SK-N-SH (cell line): ENCODE results near the gene SERTAD2. TPM values are rescaled to one million over a fixed set of nuclear protein-coding genes. Genes with fewer than 3 reads are reported as not detected.

Experiments
- CTCF ChIA-PET: fragments of 300-600, 350-600 bp; formaldehyde crosslinking; extraction: SDS; loops from one replicate; lab custom pipeline; 2021; lab: Yijun Ruan, JAX
- POLR2A ChIA-PET: fragments of 350-600 bp; sonication (Branson Sonifier 250); formaldehyde crosslinking; extraction: SDS; loops from one replicate; lab custom pipeline; 2020; ENCODE audit warnings: antibody characterized with exemption, inconsistent platforms; lab: Yijun Ruan, JAX
- DNase-seq: peaks from one replicate; pipeline ENCODE4 v3.0.0; 2012
- H2AFZ ChIP-seq: fragments of 200-600 bp; sonication (generic); 2 replicates; pipeline ENCODE4 v1.8.1; 2016; ENCODE audit warnings: antibody characterized with exemption, mild to moderate bottlenecking, low read depth
- H3F3A ChIP-seq: fragments of 200-600 bp; sonication (generic); replicated peaks from 2 replicates; pipeline ENCODE3; 2016; ENCODE audit warnings: antibody characterized with exemption, mild to moderate bottlenecking; ENCODE audit not compliant: insufficient read depth
- H3K27ac ChIP-seq, 2 experiments: fragments of 200-500 bp in 1 of 2; fragments of 200-600 bp in 1 of 2; sonication (Bioruptor generic) in 1 of 2; sonication (generic), shearing (Covaris generic) in 1 of 2; 2 replicates each; pipeline versions ENCODE4 v1.5.1 to v1.6.1; 2014 to 2016; ENCODE audit warnings: low read depth in 2 of 2, inconsistent platforms in 1 of 2, low read length in 1 of 2, mild to moderate bottlenecking in 1 of 2, mixed read lengths in 1 of 2
- H3K27me3 ChIP-seq: fragments of 200-600 bp; sonication (generic), shearing (Covaris generic); 2 replicates; pipeline ENCODE4 v1.6.1; 2016; ENCODE audit warnings: mixed run types; ENCODE audit not compliant: insufficient read depth
- H3K36me3 ChIP-seq, 2 experiments: fragments of 200-500 bp in 1 of 2; fragments of 200-600 bp in 1 of 2; sonication (Bioruptor generic) in 1 of 2; sonication (generic) in 1 of 2; replicated peaks in 1 of 2; 2 replicates each; pipeline versions ENCODE3 to v1.5.1; 2014 to 2016; ENCODE audit warnings: low read length in 1 of 2, mild to moderate bottlenecking in 1 of 2; ENCODE audit not compliant: insufficient read depth in 2 of 2, control insufficient read depth in 1 of 2
- H3K4me1 ChIP-seq, 2 experiments: fragments of 200-500 bp in 1 of 2; fragments of 200-600 bp in 1 of 2; sonication (Bioruptor generic) in 1 of 2; sonication (generic), shearing (Covaris generic) in 1 of 2; 2 replicates each; pipeline versions ENCODE4 v1.5.1 to v1.6.1; 2014 to 2016; ENCODE audit warnings: low read depth in 1 of 2, low read length in 1 of 2, mixed run types in 1 of 2; ENCODE audit not compliant: insufficient read depth in 2 of 2, control insufficient read depth in 1 of 2
- H3K4me2 ChIP-seq: fragments of 200-600 bp; sonication (generic), shearing (Covaris generic); 2 replicates; pipeline ENCODE4 v1.6.1; 2017; ENCODE audit warnings: mixed run types
- H3K4me3 ChIP-seq, 2 experiments: fragments of 200-500 bp in 1 of 2; fragments of 200-600 bp in 1 of 2; sonication (Bioruptor generic) in 1 of 2; sonication (generic), shearing (Covaris generic) in 1 of 2; 2 replicates each; pipeline versions ENCODE4 v1.5.1 to v1.8.1; 2014 to 2016; ENCODE audit warnings: low read depth in 2 of 2, inconsistent platforms in 1 of 2, low read length in 1 of 2, mild to moderate bottlenecking in 1 of 2, mixed read lengths in 1 of 2, moderate library complexity in 1 of 2
- H3K79me2 ChIP-seq: fragments of 200-600 bp; sonication (generic); 2 replicates; pipeline ENCODE4 v1.8.1; 2017; ENCODE audit warnings: mild to moderate bottlenecking; ENCODE audit not compliant: insufficient read depth
- H3K9ac ChIP-seq: fragments of 200-600 bp; sonication (generic); 2 replicates; pipeline ENCODE4 v1.6.1; 2017; ENCODE audit warnings: mixed run types
- H3K9me2 ChIP-seq: fragments of 200-600 bp; sonication (generic); 2 replicates; pipeline ENCODE4 v1.6.1; 2017; ENCODE audit warnings: mixed run types
- H3K9me3 ChIP-seq: fragments of 200-600 bp; sonication (generic); 2 replicates; pipeline ENCODE4 v1.6.1; 2017; ENCODE audit warnings: mixed run types, mild to moderate bottlenecking, moderate library complexity
- H4K20me1 ChIP-seq: fragments of 200-600 bp; sonication (generic); 2 replicates; pipeline ENCODE4 v1.6.1; 2017; ENCODE audit warnings: mild to moderate bottlenecking, mixed run types; ENCODE audit not compliant: insufficient read depth
- ELF1 ChIP-seq: IDR thresholded peaks from 2 replicates; pipeline ENCODE4 v1.4.0; 2012
- EP300 ChIP-seq, 2 experiments: IDR thresholded peaks; 2 replicates each; pipeline versions ENCODE4 v1.4.0 to v1.6.1; 2012; ENCODE audit warnings: borderline replicate concordance in 1 of 2, low read depth in 1 of 2, low read length in 1 of 2
- EZH2phosphoT487 ChIP-seq: fragments of 200-600 bp; sonication (generic); IDR thresholded peaks from 2 replicates; pipeline ENCODE4 v1.6.1; 2017; ENCODE audit warnings: low read depth, mixed run types, mild to moderate bottlenecking, antibody characterized with exemption, moderate library complexity, borderline replicate concordance
- FOSL2 ChIP-seq: IDR thresholded peaks from 2 replicates; pipeline ENCODE4 v1.4.0; 2012; ENCODE audit warnings: low read depth, mild to moderate bottlenecking, moderate library complexity, borderline replicate concordance
- FOXJ3 ChIP-seq: sonication (generic); formaldehyde crosslinking; IDR thresholded peaks from 2 replicates; pipeline ENCODE4 v1.5.1; 2020; ENCODE audit warnings: mild to moderate bottlenecking, missing genetic modification reagents
- FOXM1 ChIP-seq: IDR thresholded peaks from 2 replicates; pipeline ENCODE4 v1.4.0; 2012; ENCODE audit warnings: low read depth, mild to moderate bottlenecking
- IRF3 ChIP-seq: fragments of 150-350 bp; IDR thresholded peaks from 2 replicates; pipeline ENCODE4 v1.6.1; 2016; ENCODE audit warnings: mild to moderate bottlenecking, low read depth, low read length
- MXI1 ChIP-seq: IDR thresholded peaks from 2 replicates; pipeline ENCODE4 v1.6.1; 2012; ENCODE audit warnings: mild to moderate bottlenecking, low read depth, low read length, improper control_type of control experiment
- RAD21 ChIP-seq: IDR thresholded peaks from 2 replicates; pipeline ENCODE4 v1.6.1; 2012; ENCODE audit warnings: mild to moderate bottlenecking, low read length
- RFX5 ChIP-seq: IDR thresholded peaks from 2 replicates; pipeline ENCODE4 v1.6.1; 2012; ENCODE audit warnings: mild to moderate bottlenecking, improper control_type of control experiment, low read length
- SMC3 ChIP-seq: IDR thresholded peaks from 2 replicates; pipeline ENCODE4 v1.6.1; 2012; ENCODE audit warnings: low read depth, low read length, improper control_type of control experiment
- TCF12 ChIP-seq: IDR thresholded peaks from 2 replicates; pipeline ENCODE4 v1.4.0; 2012
- TEAD4 ChIP-seq: IDR thresholded peaks from 2 replicates; pipeline ENCODE4 v1.4.0; 2012; ENCODE audit warnings: mild to moderate bottlenecking, borderline replicate concordance; ENCODE audit not compliant: insufficient read depth
- USF1 ChIP-seq: IDR thresholded peaks from 2 replicates; pipeline ENCODE4 v1.4.0; 2012; ENCODE audit warnings: low read depth, borderline replicate concordance
- YY1 ChIP-seq: IDR thresholded peaks from 2 replicates; pipeline ENCODE4 v1.4.0; 2012; ENCODE audit warnings: low read depth, mild to moderate bottlenecking
- WGBS: methylation state at CpG from one replicate; pipeline ENCODE4 v1.1.6; 2017; ENCODE audit warnings: low lambda C conversion rate; 5-methylcytosine and 5-hydroxymethylcytosine counted together
- polyA plus RNA-seq, 3 experiments: library from polyadenylated mRNA; depleted of rRNA; stranded (reverse); fragments of >200 nt; gene quantifications; 2 replicates each; pipeline ENCODE4 v1.2.3, GENCODE V29; 2012
- TF ChIP-seq, protein P1 (sequence below): IDR thresholded peaks from 2 replicates; pipeline ENCODE4 v1.6.1; 2012; ENCODE audit warnings: mild to moderate bottlenecking, low read depth, low read length, moderate library complexity
- TF ChIP-seq, protein P2 (sequence below): fragments of 200-600 bp; sonication (generic); IDR thresholded peaks from 2 replicates; pipeline ENCODE4 v1.6.1; 2017; ENCODE audit warnings: antibody characterized with exemption, mild to moderate bottlenecking, moderate library complexity
- TF ChIP-seq, protein P3 (sequence below): fragments of 150-350 bp; IDR thresholded peaks from 2 replicates; pipeline ENCODE4 v1.6.1; 2017; ENCODE audit warnings: antibody characterized with exemption, low read length, low read depth, borderline replicate concordance

Gene SERTAD2
- polyA plus RNA-seq, 1 of the 3 experiments (the other 2 are of a cell fraction): 9.1 TPM

DNA sequence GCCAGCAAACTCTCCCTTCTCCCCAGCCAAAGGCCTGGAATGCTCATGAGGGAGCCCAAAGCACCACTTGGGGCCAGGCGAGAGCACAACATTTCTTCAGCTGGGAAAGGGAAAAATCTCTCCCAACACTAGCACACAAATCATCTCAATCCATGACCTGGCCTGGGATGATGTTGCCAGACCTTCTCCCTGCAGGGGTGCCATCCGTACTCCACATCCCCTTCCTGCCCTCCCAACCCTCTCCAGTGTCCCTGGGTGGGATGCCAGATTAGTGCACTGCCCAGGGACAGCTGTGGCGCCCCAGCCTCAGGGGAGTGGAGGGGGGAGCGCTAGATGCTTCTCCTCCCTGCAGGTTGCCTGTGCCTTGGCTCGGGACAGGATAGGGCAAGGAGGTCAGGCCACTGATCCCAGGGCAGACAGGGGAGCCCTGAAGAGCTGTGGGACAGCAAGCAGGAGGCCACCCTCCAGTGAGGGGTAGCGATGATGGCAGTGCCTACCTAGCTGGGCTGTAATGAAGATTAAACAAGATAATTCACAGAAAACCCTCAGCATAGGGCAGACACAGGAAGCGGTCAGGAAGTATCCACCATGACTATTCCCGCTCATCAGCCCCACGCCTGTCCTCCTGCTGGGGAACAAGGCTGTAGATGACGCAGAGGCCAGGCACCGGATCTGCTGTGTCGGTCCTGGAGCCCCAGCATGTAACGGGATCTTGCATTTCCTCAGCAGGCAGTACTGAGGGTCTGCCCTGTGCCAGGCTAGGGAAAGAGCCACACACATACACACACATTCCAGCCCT lies 31.1 kb downstream of the SERTAD2 start:
- DNase-seq: no peak
- WGBS: 90% methylated on average over 8 of the region's 13 CpGs
- no peaks in the 10 kb centered on the region for H3K9me2 ChIP-seq
- H3K36me3 ChIP-seq: no peaks in the 10 kb centered on the region
- ChIA-PET CTCF (interaction anchor here (2.2 to 2.3 kb wide), 2 partner anchors 24 to 36 kb away, joined by 7 to 8 read pairs; no protein-coding TSS in a partner anchor), POLR2A (no interaction called here)
- H3K4me1 ChIP-seq: peaks cover 0 to 14% of the 10 kb centered on the region in 2 experiments; a peak in 1 of 4 replicates
- H3F3A ChIP-seq: no peaks in the 10 kb centered on the region
- H3K27ac ChIP-seq: no peak overlapping the region
- H3K4me2 ChIP-seq: no peak overlapping the region
- H3K27me3 ChIP-seq: no peaks in the 10 kb centered on the region
- H2AFZ ChIP-seq: no peak overlapping the region
- no peak overlapping the region for H3K9ac ChIP-seq
- TF ChIP-seq SMC3: no peak
- H4K20me1 ChIP-seq: no peaks in the 10 kb centered on the region
- H3K4me3 ChIP-seq: no peak overlapping the region
- H3K79me2 ChIP-seq: no peaks in the 10 kb centered on the region
- H3K9me3 ChIP-seq: no peaks in the 10 kb centered on the region

DNA sequence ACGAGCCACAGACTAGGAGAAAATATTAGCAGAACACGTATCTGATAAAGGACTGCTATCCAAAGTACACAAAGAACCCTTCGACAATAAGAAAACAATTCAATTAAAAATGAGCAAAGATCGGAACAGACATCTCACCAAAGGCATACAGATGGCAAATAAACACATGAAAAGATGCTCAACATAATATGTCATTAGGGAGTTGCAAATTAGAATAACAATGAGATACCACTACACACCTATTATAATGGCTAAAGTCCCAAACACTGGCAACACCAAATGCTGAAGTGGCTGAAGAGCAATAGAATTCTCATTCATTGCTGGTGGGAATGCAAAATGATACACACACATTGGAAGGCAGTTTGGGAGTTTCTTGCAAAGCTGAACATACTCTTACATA lies 33.1 kb downstream of the SERTAD2 start:
- no peaks in the 10 kb centered on the region for H3K9me3 ChIP-seq
- H3F3A ChIP-seq: no peaks in the 10 kb centered on the region
- H4K20me1 ChIP-seq: no peaks in the 10 kb centered on the region
- no peaks in the 10 kb centered on the region for H3K79me2 ChIP-seq
- H3K4me2 ChIP-seq: no peak overlapping the region
- H3K4me3 ChIP-seq: no peak overlapping the region
- POLR2A ChIA-PET: no interaction called here
- CTCF ChIA-PET: interaction anchor here (2.3 to 4.5 kb wide), 2 partner anchors 13 to 34 kb away, joined by 7 to 20 read pairs; no protein-coding TSS in a partner anchor
- no peak overlapping the region for H3K9ac ChIP-seq
- H3K27me3 ChIP-seq: no peaks in the 10 kb centered on the region
- no peak overlapping the region for H2AFZ ChIP-seq
- peaks cover 0 to 11% of the 10 kb centered on the region in 2 experiments; a peak in 1 of 4 replicates for H3K4me1 ChIP-seq
- no peaks in the 10 kb centered on the region for H3K9me2 ChIP-seq
- H3K36me3 ChIP-seq: no peaks in the 10 kb centered on the region
- no peak overlapping the region for H3K27ac ChIP-seq
- 86% methylated on average over 4 of the region's 4 CpGs for WGBS
- no peak for DNase-seq
- TF ChIP-seq EP300 (IDR thresholded peaks at IDR 0.05; ENCODE audit: borderline replicate concordance in 1 of 2, low read depth in 1 of 2, low read length in 1 of 2): no peak
- TF ChIP-seq FOXM1: no peak
- no peak for TF ChIP-seq YY1
- TF ChIP-seq, protein P1, sequence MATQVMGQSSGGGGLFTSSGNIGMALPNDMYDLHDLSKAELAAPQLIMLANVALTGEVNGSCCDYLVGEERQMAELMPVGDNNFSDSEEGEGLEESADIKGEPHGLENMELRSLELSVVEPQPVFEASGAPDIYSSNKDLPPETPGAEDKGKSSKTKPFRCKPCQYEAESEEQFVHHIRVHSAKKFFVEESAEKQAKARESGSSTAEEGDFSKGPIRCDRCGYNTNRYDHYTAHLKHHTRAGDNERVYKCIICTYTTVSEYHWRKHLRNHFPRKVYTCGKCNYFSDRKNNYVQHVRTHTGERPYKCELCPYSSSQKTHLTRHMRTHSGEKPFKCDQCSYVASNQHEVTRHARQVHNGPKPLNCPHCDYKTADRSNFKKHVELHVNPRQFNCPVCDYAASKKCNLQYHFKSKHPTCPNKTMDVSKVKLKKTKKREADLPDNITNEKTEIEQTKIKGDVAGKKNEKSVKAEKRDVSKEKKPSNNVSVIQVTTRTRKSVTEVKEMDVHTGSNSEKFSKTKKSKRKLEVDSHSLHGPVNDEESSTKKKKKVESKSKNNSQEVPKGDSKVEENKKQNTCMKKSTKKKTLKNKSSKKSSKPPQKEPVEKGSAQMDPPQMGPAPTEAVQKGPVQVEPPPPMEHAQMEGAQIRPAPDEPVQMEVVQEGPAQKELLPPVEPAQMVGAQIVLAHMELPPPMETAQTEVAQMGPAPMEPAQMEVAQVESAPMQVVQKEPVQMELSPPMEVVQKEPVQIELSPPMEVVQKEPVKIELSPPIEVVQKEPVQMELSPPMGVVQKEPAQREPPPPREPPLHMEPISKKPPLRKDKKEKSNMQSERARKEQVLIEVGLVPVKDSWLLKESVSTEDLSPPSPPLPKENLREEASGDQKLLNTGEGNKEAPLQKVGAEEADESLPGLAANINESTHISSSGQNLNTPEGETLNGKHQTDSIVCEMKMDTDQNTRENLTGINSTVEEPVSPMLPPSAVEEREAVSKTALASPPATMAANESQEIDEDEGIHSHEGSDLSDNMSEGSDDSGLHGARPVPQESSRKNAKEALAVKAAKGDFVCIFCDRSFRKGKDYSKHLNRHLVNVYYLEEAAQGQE: no peak
- TF ChIP-seq USF1: no peak
- TF ChIP-seq, protein P2, sequence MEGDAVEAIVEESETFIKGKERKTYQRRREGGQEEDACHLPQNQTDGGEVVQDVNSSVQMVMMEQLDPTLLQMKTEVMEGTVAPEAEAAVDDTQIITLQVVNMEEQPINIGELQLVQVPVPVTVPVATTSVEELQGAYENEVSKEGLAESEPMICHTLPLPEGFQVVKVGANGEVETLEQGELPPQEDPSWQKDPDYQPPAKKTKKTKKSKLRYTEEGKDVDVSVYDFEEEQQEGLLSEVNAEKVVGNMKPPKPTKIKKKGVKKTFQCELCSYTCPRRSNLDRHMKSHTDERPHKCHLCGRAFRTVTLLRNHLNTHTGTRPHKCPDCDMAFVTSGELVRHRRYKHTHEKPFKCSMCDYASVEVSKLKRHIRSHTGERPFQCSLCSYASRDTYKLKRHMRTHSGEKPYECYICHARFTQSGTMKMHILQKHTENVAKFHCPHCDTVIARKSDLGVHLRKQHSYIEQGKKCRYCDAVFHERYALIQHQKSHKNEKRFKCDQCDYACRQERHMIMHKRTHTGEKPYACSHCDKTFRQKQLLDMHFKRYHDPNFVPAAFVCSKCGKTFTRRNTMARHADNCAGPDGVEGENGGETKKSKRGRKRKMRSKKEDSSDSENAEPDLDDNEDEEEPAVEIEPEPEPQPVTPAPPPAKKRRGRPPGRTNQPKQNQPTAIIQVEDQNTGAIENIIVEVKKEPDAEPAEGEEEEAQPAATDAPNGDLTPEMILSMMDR: no peak
- TF ChIP-seq MXI1: no peak
- TF ChIP-seq RFX5: no peak
- no peak for TF ChIP-seq FOXJ3 (CRISPR knock-in tag)
- TF ChIP-seq RAD21: no peak
- TF ChIP-seq TCF12: no peak
- no peak for TF ChIP-seq FOSL2
- TF ChIP-seq, protein P3, sequence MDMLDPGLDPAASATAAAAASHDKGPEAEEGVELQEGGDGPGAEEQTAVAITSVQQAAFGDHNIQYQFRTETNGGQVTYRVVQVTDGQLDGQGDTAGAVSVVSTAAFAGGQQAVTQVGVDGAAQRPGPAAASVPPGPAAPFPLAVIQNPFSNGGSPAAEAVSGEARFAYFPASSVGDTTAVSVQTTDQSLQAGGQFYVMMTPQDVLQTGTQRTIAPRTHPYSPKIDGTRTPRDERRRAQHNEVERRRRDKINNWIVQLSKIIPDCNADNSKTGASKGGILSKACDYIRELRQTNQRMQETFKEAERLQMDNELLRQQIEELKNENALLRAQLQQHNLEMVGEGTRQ: no peak
- TF ChIP-seq IRF3: no peak
- TF ChIP-seq ELF1: no peak
- TF ChIP-seq EZH2phosphoT487: no peak
- TF ChIP-seq TEAD4: no peak
